Uterus (tissue), 4 donors: ENCODE data around the gene SLC13A3. TPM values are rescaled to one million over a fixed set of nuclear protein-coding genes. Genes with fewer than 3 reads are reported as not detected.

Experiments used
- DNase-seq, 2 donors: peaks; one replicate each; pipeline ENCODE4 v3.0.0-alpha.2; 2019 to 2020
- H3K27ac ChIP-seq, 2 donors: fragments of 200-600 bp; sonication (generic); 1 replicate in 1 of 2; 2 replicates in 1 of 2; pipeline ENCODE4 v1.5.1; 2016 to 2018
- H3K27me3 ChIP-seq, 2 donors: fragments of 200-600 bp; sonication (generic); one replicate each; pipeline ENCODE4 v1.5.1; 2018 to 2019; ENCODE audit warnings: control low read depth in 1 of 2
- H3K36me3 ChIP-seq, 2 donors: fragments of 200-600 bp; sonication (generic); one replicate each; pipeline ENCODE4 v1.5.1; 2019; ENCODE audit warnings: control low read depth in 1 of 2
- H3K4me1 ChIP-seq, 2 donors: fragments of 200-600 bp; sonication (generic); one replicate each; pipeline ENCODE4 v1.5.1; 2018 to 2019; ENCODE audit warnings: control low read depth in 1 of 2
- H3K4me3 ChIP-seq, 2 donors: fragments of 200-600 bp; sonication (generic); 1 replicate in 1 of 2; 2 replicates in 1 of 2; pipeline ENCODE4 v1.5.1; 2018 to 2019; ENCODE audit warnings: mild to moderate bottlenecking in 1 of 2
- H3K9me3 ChIP-seq, 2 donors: fragments of 200-600 bp; sonication (generic); one replicate each; pipeline ENCODE4 v1.5.1; 2019; ENCODE audit warnings: control low read depth in 1 of 2
- CTCF ChIP-seq, 4 experiments: fragments of 200-600 bp in 2 of 4; fragments of 450-650 bp in 2 of 4; sonication (generic) in 2 of 4; IDR thresholded peaks; one replicate each; pipeline ENCODE4 v1.5.1; 2016 to 2019; ENCODE audit warnings: antibody characterized with exemption in 4 of 4, mild to moderate bottlenecking in 2 of 4, moderate library complexity in 1 of 4
- POLR2A ChIP-seq, 2 donors: fragments of 450-650 bp; IDR thresholded peaks; one replicate each; pipeline ENCODE4 v1.6.1; 2016; ENCODE audit warnings: antibody characterized with exemption in 2 of 2, mild to moderate bottlenecking in 1 of 2, moderate library complexity in 1 of 2
- intact Hi-C: fragments of 100-400 bp; cut with DNase I; formaldehyde crosslinking; loops from one replicate; pipeline ENCODE4 v1.15.1; 2023; ENCODE audit warnings: low total_unique reads
- total RNA-seq, 4 donors: library from RNA; depleted of rRNA in 3 of 4; stranded (reverse); fragments of >200 nt in 3 of 4; gene quantifications; one replicate each; pipeline versions ENCODE4 v1.1.0 to v1.2.4, GENCODE V29; 2014 to 2023
- donor health status: DM: yes; HTN: yes; CAD: no.

Gene SLC13A3
- total RNA-seq, 4 donors from 2014 or later: under 0.01 to 4.2 (median 4.2) TPM; not detected in 1

GRCh38 chr20:46568570-46569129 is 82.6 kb downstream of the SLC13A3 start:
- DNase-seq: peak; percentile 65 to 72
- H3K27ac ChIP-seq: no peak overlapping the region
- H3K36me3 ChIP-seq: no peaks in the 10 kb centered on the region
- no peaks in the 10 kb centered on the region for H3K27me3 ChIP-seq
- TF ChIP-seq POLR2A (IDR thresholded peaks at IDR 0.05) (no peak), CTCF (IDR thresholded peaks at IDR 0.05) (no peak)
- H3K4me3 ChIP-seq: no peak overlapping the region
- intact Hi-C loops: no loop called here
- H3K4me1 ChIP-seq: no peaks in the 10 kb centered on the region
- H3K9me3 ChIP-seq: no peaks in the 10 kb centered on the region

- no peak overlapping the region for H3K27ac ChIP-seq
- DNase-seq: no peak
- no peaks in the 10 kb centered on the region for H3K27me3 ChIP-seq
- TF ChIP-seq POLR2A (IDR thresholded peaks at IDR 0.05): no peak
- TF ChIP-seq CTCF (IDR thresholded peaks at IDR 0.05): no peak
- no peaks in the 10 kb centered on the region for H3K36me3 ChIP-seq
- peaks cover 0 to 3% of the 10 kb centered on the region in 2 donors for H3K4me1 ChIP-seq
- no peaks in the 10 kb centered on the region for H3K9me3 ChIP-seq
- H3K4me3 ChIP-seq: no peak overlapping the region
- intact Hi-C loops: no loop called here
These were observed 85.1 kb downstream of the SLC13A3 start for GRCh38 chr20:46566125-46566524.

- Histone ChIP-seq H3K36me3 (no peaks in the 10 kb centered on the region), H3K4me1 (peaks cover 0 to 3% of the 10 kb centered on the region in 2 donors), H3K27ac (no peak overlapping the region), H3K27me3 (no peaks in the 10 kb centered on the region), H3K4me3 (no peak overlapping the region), H3K9me3 (no peaks in the 10 kb centered on the region)
- TF ChIP-seq POLR2A (IDR thresholded peaks at IDR 0.05): no peak
- TF ChIP-seq CTCF (IDR thresholded peaks at IDR 0.05): no peak
- no peak for DNase-seq
- intact Hi-C loops: no loop called here
These were observed 86.9 kb downstream of the SLC13A3 start for GRCh38 chr20:46564241-46564957.

GRCh38 chr20:46563860-46564221 is 87.4 kb downstream of the SLC13A3 start:
- intact Hi-C loops: no loop called here

More at GRCh38 chr20:46563860-46564221, 87.4 kb downstream of the SLC13A3 start:
- Histone ChIP-seq H3K27ac (no peak overlapping the region), H3K27me3 (no peaks in the 10 kb centered on the region), H3K36me3 (no peaks in the 10 kb centered on the region), H3K4me3 (no peak overlapping the region), H3K4me1 (peaks cover 0 to 3% of the 10 kb centered on the region in 2 donors), H3K9me3 (no peaks in the 10 kb centered on the region)
- no peak for DNase-seq
- TF ChIP-seq CTCF (IDR thresholded peaks at IDR 0.05): no peak
- no peak for TF ChIP-seq POLR2A (IDR thresholded peaks at IDR 0.05)
